Ovary (tissue), 3 donors: Measurements from ENCODE around the gene TPH1.

Experiments used
- POLR2A ChIP-seq: fragments of 450-650 bp; IDR thresholded peaks from one replicate; pipeline ENCODE4 v1.6.1; 2017; ENCODE audit warnings: antibody characterized with exemption, mild to moderate bottlenecking, moderate library complexity
- TF ChIP-seq, protein P1 (sequence below), 3 donors: fragments of 450-650 bp in 2 of 3; fragments of 200-600 bp in 1 of 3; IDR thresholded peaks; one replicate each; pipeline versions ENCODE4 v1.5.1 to v1.8.0; 2016 to 2022; ENCODE audit warnings: antibody characterized with exemption in 3 of 3, mild to moderate bottlenecking in 1 of 3
- donor health status: DM: no; HTN: no; CAD: no.

DNA sequence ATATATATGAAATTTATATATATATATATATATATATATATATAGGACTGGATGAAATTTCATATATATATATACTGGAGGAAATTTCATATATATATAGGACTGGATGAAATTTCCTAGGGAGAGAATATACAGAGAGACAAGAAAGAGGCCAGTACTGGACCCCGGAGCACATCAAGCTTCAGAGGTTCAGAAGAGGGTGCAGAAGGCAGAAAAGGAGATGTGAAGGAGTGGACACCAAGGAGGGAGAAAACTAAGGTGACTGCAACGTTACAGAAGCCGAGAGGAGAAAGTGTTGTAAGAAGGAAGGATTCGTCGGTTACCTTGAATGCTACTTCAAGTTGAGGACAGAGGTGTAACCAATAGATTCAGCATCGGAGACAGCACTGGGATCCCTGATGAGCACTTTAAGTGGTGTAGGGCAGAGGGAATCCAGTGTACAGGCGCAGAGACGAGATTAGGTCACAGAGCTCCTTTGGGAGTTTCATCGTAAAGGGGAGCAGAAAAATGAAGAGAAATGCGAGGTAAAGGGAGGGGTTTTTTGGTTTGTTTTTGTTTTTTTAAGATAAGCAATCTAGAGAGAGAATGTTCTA, 8.5 kb upstream of the TPH1 start:
- TF ChIP-seq, protein P1, sequence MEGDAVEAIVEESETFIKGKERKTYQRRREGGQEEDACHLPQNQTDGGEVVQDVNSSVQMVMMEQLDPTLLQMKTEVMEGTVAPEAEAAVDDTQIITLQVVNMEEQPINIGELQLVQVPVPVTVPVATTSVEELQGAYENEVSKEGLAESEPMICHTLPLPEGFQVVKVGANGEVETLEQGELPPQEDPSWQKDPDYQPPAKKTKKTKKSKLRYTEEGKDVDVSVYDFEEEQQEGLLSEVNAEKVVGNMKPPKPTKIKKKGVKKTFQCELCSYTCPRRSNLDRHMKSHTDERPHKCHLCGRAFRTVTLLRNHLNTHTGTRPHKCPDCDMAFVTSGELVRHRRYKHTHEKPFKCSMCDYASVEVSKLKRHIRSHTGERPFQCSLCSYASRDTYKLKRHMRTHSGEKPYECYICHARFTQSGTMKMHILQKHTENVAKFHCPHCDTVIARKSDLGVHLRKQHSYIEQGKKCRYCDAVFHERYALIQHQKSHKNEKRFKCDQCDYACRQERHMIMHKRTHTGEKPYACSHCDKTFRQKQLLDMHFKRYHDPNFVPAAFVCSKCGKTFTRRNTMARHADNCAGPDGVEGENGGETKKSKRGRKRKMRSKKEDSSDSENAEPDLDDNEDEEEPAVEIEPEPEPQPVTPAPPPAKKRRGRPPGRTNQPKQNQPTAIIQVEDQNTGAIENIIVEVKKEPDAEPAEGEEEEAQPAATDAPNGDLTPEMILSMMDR (IDR thresholded peaks at IDR 0.05) = no peak
- no peak for TF ChIP-seq POLR2A
